Measurements from ENCODE around the gene NPW. TPM values are rescaled to one million over a fixed set of nuclear protein-coding genes. Genes with fewer than 3 reads are reported as not detected.

The NPW gene
- total and polyA plus RNA-seq, 9 of the 15 experiments (the other 6 are each of a cell fraction or from before 2014, with no cell fraction given) = 0.14 to 4.0 (median 2.6) TPM; not detected in 4

GRCh38 chr16:2025251-2025650 is 5.7 kb downstream of the NPW start:
- no peak for FAIRE-seq

More at GRCh38 chr16:2025251-2025650, 5.7 kb downstream of the NPW start:
- H4K20me1 ChIP-seq (replicated peaks; ENCODE audit: control insufficient read depth, insufficient read depth, low read length) = 0 out of 2 replicates have a peak, but pooled peaks cover 7% of the 10 kb centered on the region
- no peaks in the 10 kb centered on the region for H3K27me3 ChIP-seq (ENCODE audit: control insufficient read depth in 2 of 2, insufficient read depth in 2 of 2, low read length in 2 of 2)
- H3K9ac ChIP-seq (ENCODE audit: insufficient read depth in 1 of 2, low read depth in 2 of 2, low read length in 2 of 2) = peak overlapping the region in 1 of 2 experiments; percentile 86; a peak in 1 of 4 replicates
- in situ Hi-C loops (cut with MboI) (no loop called here), intact Hi-C loops (cut with micrococcal nuclease) (no loop called here)
- H2AFZ ChIP-seq (ENCODE audit: low read depth, low read length) = no peak overlapping the region
- no peak for TF ChIP-seq PPARD (CRISPR knock-in tag; IDR thresholded peaks at IDR 0.05)
- no peak for TF ChIP-seq SOX6 (IDR thresholded peaks at IDR 0.05)
- TF ChIP-seq ZBTB2 (IDR thresholded peaks at IDR 0.05) = no peak
- TF ChIP-seq TAL1 (IDR thresholded peaks at IDR 0.05) = no peak
- no peak for TF ChIP-seq NFYB (IDR thresholded peaks at IDR 0.05; ENCODE audit: extremely low read depth, insufficient read length)
- TF ChIP-seq FOXA3 (CRISPR knock-in tag; conservative IDR thresholded peaks at IDR 0.05 in 1 of 2, IDR thresholded peaks at IDR 0.05 in 1 of 2) = no peak
- no peak for TF ChIP-seq SRSF9 (IDR thresholded peaks at IDR 0.05; ENCODE audit: borderline replicate concordance, low read depth, low read length)
- TF ChIP-seq POLR3G (IDR thresholded peaks at IDR 0.05; ENCODE audit: extremely low read depth, insufficient read length, insufficient replicate concordance) = no peak
- 86% methylated on average over 11 of the region's 14 CpGs for WGBS (ENCODE audit: insufficient coverage, low coverage, missing lambda C conversion rate)
- H3K4me2 ChIP-seq (ENCODE audit: insufficient read depth, low read length) = no peak overlapping the region
- peaks cover 4% of the 10 kb centered on the region; the same call in 1 of the 3 replicates for H3K36me3 ChIP-seq (ENCODE audit: control insufficient read depth, insufficient read depth, low read length)
- ATAC-seq (no peak), DNase-seq (ENCODE audit: extremely low read depth in 1 of 4, low spot score in 3 of 4) (no peak)
- peaks cover 3% of the 10 kb centered on the region for H3K9me1 ChIP-seq (ENCODE audit: control insufficient read depth, insufficient read depth, low read length)
- no TSS peak for BruUV-seq (replicated peaks)
- H3K79me2 ChIP-seq (ENCODE audit: control insufficient read depth, insufficient read depth, low read length) = peaks cover 16% of the 10 kb centered on the region
- H3K27ac ChIP-seq (ENCODE audit: extremely low read depth, low read depth, low read length) = no peak overlapping the region
- no peak overlapping the region for H3K4me3 ChIP-seq
- H3K4me1 ChIP-seq (replicated peaks in 1 of 2; ENCODE audit: control insufficient read depth in 2 of 2, insufficient read depth in 2 of 2, low read length in 2 of 2) = peaks cover 23 to 88% of the 10 kb centered on the region in 2 experiments; a peak in 4 of 5 replicates
- H3K9me3 ChIP-seq (replicated peaks; ENCODE audit: control insufficient read depth, insufficient read depth, low read depth, low read length) = no peaks in the 10 kb centered on the region
- ChIA-PET POLR2A (interaction anchor here (0.5 to 1.3 kb wide), 5 partner anchors 14 to 192 kb away, joined by 3 to 14 read pairs (median 4); partner anchors contain the start of gene TRAF7), CTCF (ENCODE audit: low intra/inter-chr PET ratio) (no interaction called here)

Data from K562 (cell line).